Measurements from ENCODE around the gene KIAA0319L. TPM values are rescaled to one million over a fixed set of nuclear protein-coding genes. Genes with fewer than 3 reads are reported as not detected.

The KIAA0319L gene
- total RNA-seq, 6 experiments from 2014 or later = 30.5 to 39.0 (median 31.8) TPM

- H3K4me1 Mint-ChIP-seq (ENCODE audit: low read depth) = no peaks in the 10 kb centered on the region
- H3K36me3 Mint-ChIP-seq (ENCODE audit: low read depth) = peaks cover 44% of the 10 kb centered on the region
- no peaks in the 10 kb centered on the region for H3K27me3 Mint-ChIP-seq (ENCODE audit: insufficient read depth)
- no peak for TF ChIP-seq CTCF (IDR thresholded peaks at IDR 0.05)
- H3K4me3 Mint-ChIP-seq = no peak overlapping the region
- no peak overlapping the region for H3K27ac Mint-ChIP-seq
- peaks cover 26% of the 10 kb centered on the region for H3K9me3 Mint-ChIP-seq
- no peak for DNase-seq
Measured at GRCh38 chr1:35519432-35519831, 37.8 kb downstream of the KIAA0319L start.

GRCh38 chr1:35518183-35518582 lies 39.0 kb downstream of the KIAA0319L start:
- Mint-ChIP-seq H3K4me1 (ENCODE audit: low read depth) (no peaks in the 10 kb centered on the region), H3K27ac (no peak overlapping the region), H3K9me3 (peaks cover 26% of the 10 kb centered on the region), H3K36me3 (ENCODE audit: low read depth) (peaks cover 37% of the 10 kb centered on the region), H3K27me3 (ENCODE audit: insufficient read depth) (no peaks in the 10 kb centered on the region), H3K4me3 (no peak overlapping the region)
- no peak for TF ChIP-seq CTCF (IDR thresholded peaks at IDR 0.05)
- no peak for DNase-seq

- H3K4me3 Mint-ChIP-seq = no peak overlapping the region
- H3K9me3 Mint-ChIP-seq = peaks cover 12% of the 10 kb centered on the region
- H3K4me1 Mint-ChIP-seq (ENCODE audit: low read depth) = peaks cover 12% of the 10 kb centered on the region
- no peak for DNase-seq
- TF ChIP-seq CTCF (IDR thresholded peaks at IDR 0.05) = no peak
- no peaks in the 10 kb centered on the region for H3K27me3 Mint-ChIP-seq (ENCODE audit: insufficient read depth)
- no peak overlapping the region for H3K27ac Mint-ChIP-seq
- peaks cover 12% of the 10 kb centered on the region for H3K36me3 Mint-ChIP-seq (ENCODE audit: low read depth)
Measured at GRCh38 chr1:35511305-35511704, 45.9 kb downstream of the KIAA0319L start.

GRCh38 chr1:35509558-35509957 lies 47.6 kb downstream of the KIAA0319L start:
- H3K9me3 Mint-ChIP-seq = no peaks in the 10 kb centered on the region; the same call in 1 of the 2 replicates
- TF ChIP-seq CTCF (IDR thresholded peaks at IDR 0.05) = no peak
- H3K4me1 Mint-ChIP-seq (ENCODE audit: low read depth) = peaks cover 30% of the 10 kb centered on the region
- H3K27me3 Mint-ChIP-seq (ENCODE audit: insufficient read depth) = no peaks in the 10 kb centered on the region
- H3K4me3 Mint-ChIP-seq = no peak overlapping the region
- DNase-seq = no peak
- no peaks in the 10 kb centered on the region for H3K36me3 Mint-ChIP-seq (ENCODE audit: low read depth)
- no peak overlapping the region for H3K27ac Mint-ChIP-seq

GRCh38 chr1:35507947-35508346 lies 49.3 kb downstream of the KIAA0319L start:
- no peak for DNase-seq
- H3K36me3 Mint-ChIP-seq (ENCODE audit: low read depth) = 0 out of 2 replicates have a peak, but pooled peaks cover 5% of the 10 kb centered on the region

More at GRCh38 chr1:35507947-35508346, 49.3 kb downstream of the KIAA0319L start:
- no peak overlapping the region for H3K4me3 Mint-ChIP-seq
- no peak for TF ChIP-seq CTCF (IDR thresholded peaks at IDR 0.05)
- no peak overlapping the region for H3K27ac Mint-ChIP-seq
- no peaks in the 10 kb centered on the region for H3K27me3 Mint-ChIP-seq (ENCODE audit: insufficient read depth)
- H3K4me1 Mint-ChIP-seq (ENCODE audit: low read depth) = peaks cover 31% of the 10 kb centered on the region
- H3K9me3 Mint-ChIP-seq = no peaks in the 10 kb centered on the region

All from HFFc6 (cell line).